ENCODE measurements around the gene CLCF1. TPM values are rescaled to one million over a fixed set of nuclear protein-coding genes. Genes with fewer than 3 reads are reported as not detected.
"Not testable (repeated sequence)": the region's sequence is repeated elsewhere in the genome, so short reads cannot be mapped to it uniquely, and the experiment has no call there.

CLCF1 gene
- total and polyA plus RNA-seq, 2 of the 13 experiments (the other 11 are each of a cell fraction or from before 2014, with no cell fraction given): 0.49 to 0.78 TPM

DNA sequence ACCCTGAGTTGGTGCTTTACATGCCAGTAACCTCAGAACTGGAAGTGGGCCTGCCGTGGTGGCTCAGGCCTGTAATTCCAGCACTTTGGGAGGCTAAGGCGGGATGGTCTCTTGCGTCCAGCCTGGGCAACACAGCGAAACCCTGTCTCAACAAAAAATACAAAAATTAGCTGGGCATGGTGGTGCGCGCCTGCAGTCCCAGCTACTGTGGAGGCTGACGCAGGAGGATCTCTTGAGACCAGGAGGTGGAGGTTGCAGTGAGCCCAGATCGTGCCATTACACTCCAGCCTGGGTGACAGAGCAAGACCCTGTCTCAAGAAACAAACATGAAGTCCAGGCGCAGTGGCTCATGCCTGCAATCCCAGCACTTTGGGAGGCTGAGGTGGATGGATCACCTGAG, 29.7 kb upstream of the CLCF1 start:
- BruUV-seq (replicated peaks); DNase-seq (ENCODE audit: low spot score); FAIRE-seq; H3K9me3 ChIP-seq (ENCODE audit: low read length); CTCF ChIA-PET (ENCODE audit: low intra/inter-chr PET ratio, low total read pairs); ATAC-seq; H4K20me1 ChIP-seq (ENCODE audit: insufficient read depth, low read length); H3K9ac ChIP-seq (ENCODE audit: insufficient read depth, low read depth, low read length); H2AFZ ChIP-seq (ENCODE audit: low read length); H3K27me3 ChIP-seq (ENCODE audit: control insufficient read depth in 1 of 2, insufficient read depth in 2 of 2, low read length in 2 of 2); intact Hi-C loops (cut with micrococcal nuclease; ENCODE audit: unreplicated experiment); H3K27ac ChIP-seq (ENCODE audit: extremely low read length, insufficient read depth, low read length): not testable (repeated sequence)
- Histone ChIP-seq H3K79me2 (ENCODE audit: insufficient read depth, low read length) (peaks cover 14% of the 10 kb centered on the region), H3K4me3 (replicated peaks in 1 of 3; ENCODE audit: insufficient read depth in 1 of 3, low read depth in 2 of 3, low read length in 3 of 3) (peak overlapping the region in 1 of 3 experiments; percentile 57; a peak in 2 of 6 replicates), H3K36me3 (replicated peaks in 1 of 2; ENCODE audit: control insufficient read depth in 1 of 2, insufficient read depth in 2 of 2, low read length in 2 of 2) (peaks cover 7 to 12% of the 10 kb centered on the region in 2 experiments; a peak in 3 of 5 replicates), H3K4me2 (ENCODE audit: low read depth, low read length) (peak overlapping the region; percentile 69), H3K4me1 (ENCODE audit: insufficient read depth, low read length) (peaks cover 58% of the 10 kb centered on the region)
- WGBS (ENCODE audit: low lambda C conversion rate): 93% methylated on average over 5 of the region's 9 CpGs
- POLR2A ChIA-PET: interaction anchor here (1.1 to 6.2 kb wide), 6 partner anchors 11 to 80 kb away, joined by 4 to 81 read pairs (median 29); partner anchors contain the start of genes AIP, POLD4 and RAD9A
- in situ Hi-C loops (cut with HindIII; ENCODE audit: extremely low pct_ligation_motif_present, low pct_unique_long_range_greater_than_20kb): loop anchor here (5.0 kb wide), 2 partner anchors 64 to 104 kb away; partner anchors contain the start of genes CDK2AP2, PITPNM1 and TMEM134
- peak; percentile 63; the same call in 1 of the 2 replicates for TF ChIP-seq FOXC1 (CRISPR knock-in tag; IDR thresholded peaks at IDR 0.05; ENCODE audit: borderline replicate concordance)
- peak; percentile 73; the same call in 1 of the 2 replicates for TF ChIP-seq ZNF770 (CRISPR knock-in tag; IDR thresholded peaks at IDR 0.05)

- DNase-seq (ENCODE audit: low spot score); intact Hi-C loops (cut with micrococcal nuclease; ENCODE audit: unreplicated experiment); H3K9me3 ChIP-seq (ENCODE audit: low read length); ATAC-seq; H2AFZ ChIP-seq (ENCODE audit: low read length); H4K20me1 ChIP-seq (ENCODE audit: insufficient read depth, low read length); H3K27me3 ChIP-seq (ENCODE audit: control insufficient read depth in 1 of 2, insufficient read depth in 2 of 2, low read length in 2 of 2); FAIRE-seq: not testable (repeated sequence)
- WGBS (ENCODE audit: low lambda C conversion rate): 67% methylated on average over 18 of the region's 19 CpGs
- POLR2A ChIA-PET: interaction anchor here (0.6 to 6.2 kb wide), 26 partner anchors 10 to 171 kb away, joined by 3 to 81 read pairs (median 6); partner anchors contain the start of genes AIP, ANKRD13D, CLCF1 and CORO1B
- in situ Hi-C loops (cut with HindIII; ENCODE audit: extremely low pct_ligation_motif_present, low pct_unique_long_range_greater_than_20kb): loop anchor here (5.0 kb wide), 2 partner anchors 65 to 105 kb away; partner anchors contain the start of genes CDK2AP2, PITPNM1 and TMEM134
- Histone ChIP-seq H3K27ac (ENCODE audit: extremely low read length, insufficient read depth, low read length) (peak overlapping the region; percentile 79), H3K4me3 (replicated peaks in 1 of 3; ENCODE audit: insufficient read depth in 1 of 3, low read depth in 2 of 3, low read length in 3 of 3) (peak overlapping the region; percentile 42 to 54 (median 51)), H3K36me3 (replicated peaks in 1 of 2; ENCODE audit: control insufficient read depth in 1 of 2, insufficient read depth in 2 of 2, low read length in 2 of 2) (peaks cover 13 to 19% of the 10 kb centered on the region in 2 experiments; a peak in 3 of 5 replicates), H3K4me2 (ENCODE audit: low read depth, low read length) (peak overlapping the region; percentile 71), H3K79me2 (ENCODE audit: insufficient read depth, low read length) (peaks cover 14% of the 10 kb centered on the region), H3K4me1 (ENCODE audit: insufficient read depth, low read length) (peaks cover 58% of the 10 kb centered on the region), H3K9ac (ENCODE audit: insufficient read depth, low read depth, low read length) (peak overlapping the region; percentile 60; the same call in 1 of the 2 replicates)
- TSS peak; percentile 89 for BruUV-seq (replicated peaks)
- CTCF ChIA-PET (ENCODE audit: low intra/inter-chr PET ratio, low total read pairs): interaction anchor here (1.0 kb wide), 2 partner anchors 81 to 104 kb away, joined by 3 to 6 read pairs; partner anchors contain the start of genes AIP and PITPNM1
- TF ChIP-seq ZBTB38 (CRISPR knock-in tag; IDR thresholded peaks at IDR 0.05) (peak; percentile 67), TAF1 (CRISPR knock-in tag; IDR thresholded peaks at IDR 0.05) (0 out of 2 replicates have a peak, but pooled peaks have one; percentile 31), RXRA (CRISPR knock-in tag; IDR thresholded peaks at IDR 0.05) (0 out of 2 replicates have a peak, but pooled peaks have one; percentile 5), NR2F1 (CRISPR knock-in tag; IDR thresholded peaks at IDR 0.05) (0 out of 4 replicates have a peak, but pooled peaks of 1 of the 2 experiments have one; percentile 22), ZNF232 (CRISPR knock-in tag; IDR thresholded peaks at IDR 0.05; ENCODE audit: borderline replicate concordance) (0 out of 2 replicates have a peak, but pooled peaks have one; percentile 25), PAXIP1 (CRISPR knock-in tag; conservative IDR thresholded peaks at IDR 0.05) (0 out of 2 replicates have a peak, but pooled peaks have one; percentile 37), NCOR1 (IDR thresholded peaks at IDR 0.05; ENCODE audit: borderline replicate concordance, low read length) (0 out of 2 replicates have a peak, but pooled peaks have one; percentile 26)
These were observed 28.9 kb upstream of the CLCF1 start for GRCh38 chr11:67402192-67402839.

Measured in HepG2 (cell line).